Activated gamma-delta T cell treated with Interleukin-2 at 50 U/mL for 16 hours (primary cell): ENCODE measurements around the gene UBALD1.

Experiments used
- DNase-seq: peaks from one replicate; pipeline ENCODE4 v3.0.0-alpha.2; 2020

The UBALD1 gene

GRCh38 chr16:4614571-4615383 lies at the start of gene UBALD1:
TSS of gene UBALD1 (minus strand) at chr16:4614888. CDS start at chr16:4614797, 91 bp downstream.
- peak; percentile 65 for DNase-seq

DNA sequence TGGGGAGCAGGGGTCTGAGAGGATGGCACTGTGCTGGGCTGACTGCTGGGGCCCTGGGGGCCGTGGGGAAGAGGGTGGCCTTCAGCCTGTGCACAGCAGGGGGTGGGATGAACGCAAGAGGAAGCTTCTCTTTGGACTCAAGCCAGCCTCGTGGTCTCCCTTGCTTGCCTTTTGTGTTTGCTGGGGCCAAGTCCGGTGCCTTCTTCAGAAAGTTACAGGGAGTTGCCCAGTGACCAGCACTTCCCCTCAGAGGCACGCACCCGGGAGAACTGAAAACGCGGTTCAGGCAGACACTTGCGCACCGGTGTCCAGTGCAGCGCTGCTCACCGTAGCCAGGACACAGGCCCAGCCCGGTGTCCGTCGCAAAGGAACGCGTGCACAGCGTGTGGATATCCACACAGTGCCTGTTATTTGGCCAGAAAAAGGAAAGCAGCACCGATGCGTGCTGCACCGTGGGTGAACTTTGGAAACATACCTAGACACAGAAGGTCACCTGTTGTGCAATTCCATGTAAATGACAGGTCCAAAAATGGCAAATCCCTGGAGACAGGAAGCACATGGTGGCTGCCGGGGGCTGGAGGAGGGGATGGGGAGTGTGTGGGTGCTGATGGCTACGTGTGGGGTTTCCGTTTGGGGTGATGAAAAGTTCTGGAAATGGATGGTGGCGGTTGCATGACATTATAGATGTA lies 49.2 kb upstream of the UBALD1 start:
- DNase-seq: no peak

DNA sequence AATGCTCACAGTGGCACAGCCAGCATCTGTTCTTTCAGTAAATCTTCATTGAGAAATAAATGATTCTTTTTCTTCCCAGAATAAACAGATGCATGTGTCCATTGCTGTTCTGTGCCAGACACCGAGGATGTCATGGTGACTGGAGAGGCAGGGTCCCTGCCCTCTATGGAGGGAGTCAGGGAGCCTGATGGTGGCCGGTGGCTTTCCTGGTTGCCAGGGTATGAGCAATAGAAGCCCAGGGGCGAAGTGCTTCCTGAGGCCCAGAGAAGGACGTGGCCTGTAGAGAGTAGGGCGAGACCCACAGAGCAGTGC lies 48.7 kb upstream of the UBALD1 start:
- no peak for DNase-seq

DNA sequence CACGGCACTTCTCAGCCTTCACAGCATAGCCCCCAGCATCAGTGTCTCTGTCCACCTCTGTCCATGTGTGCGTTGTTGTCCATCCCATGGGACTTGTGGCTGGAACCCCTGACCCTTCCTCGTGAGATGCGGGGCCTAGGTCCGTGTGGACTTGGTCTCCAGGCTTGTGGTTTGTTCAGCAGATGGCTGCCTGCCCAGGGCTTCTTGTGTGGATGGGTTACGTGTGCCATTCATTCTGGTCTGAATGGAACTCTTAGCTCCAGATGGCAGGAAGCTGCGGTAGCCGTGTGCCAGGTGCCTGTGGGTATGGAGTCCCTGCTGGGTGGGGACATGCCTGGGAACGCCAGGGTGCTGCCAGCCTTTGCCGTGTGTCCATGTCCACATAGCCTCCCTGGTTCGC lies 47.0 kb upstream of the UBALD1 start:
- no peak for DNase-seq

- DNase-seq: peak; percentile 72
These were observed 45.8 kb upstream of the UBALD1 start for GRCh38 chr16:4660454-4661007.

GRCh38 chr16:4659363-4660353 lies 45.0 kb upstream of the UBALD1 start:
- DNase-seq: no peak

DNA sequence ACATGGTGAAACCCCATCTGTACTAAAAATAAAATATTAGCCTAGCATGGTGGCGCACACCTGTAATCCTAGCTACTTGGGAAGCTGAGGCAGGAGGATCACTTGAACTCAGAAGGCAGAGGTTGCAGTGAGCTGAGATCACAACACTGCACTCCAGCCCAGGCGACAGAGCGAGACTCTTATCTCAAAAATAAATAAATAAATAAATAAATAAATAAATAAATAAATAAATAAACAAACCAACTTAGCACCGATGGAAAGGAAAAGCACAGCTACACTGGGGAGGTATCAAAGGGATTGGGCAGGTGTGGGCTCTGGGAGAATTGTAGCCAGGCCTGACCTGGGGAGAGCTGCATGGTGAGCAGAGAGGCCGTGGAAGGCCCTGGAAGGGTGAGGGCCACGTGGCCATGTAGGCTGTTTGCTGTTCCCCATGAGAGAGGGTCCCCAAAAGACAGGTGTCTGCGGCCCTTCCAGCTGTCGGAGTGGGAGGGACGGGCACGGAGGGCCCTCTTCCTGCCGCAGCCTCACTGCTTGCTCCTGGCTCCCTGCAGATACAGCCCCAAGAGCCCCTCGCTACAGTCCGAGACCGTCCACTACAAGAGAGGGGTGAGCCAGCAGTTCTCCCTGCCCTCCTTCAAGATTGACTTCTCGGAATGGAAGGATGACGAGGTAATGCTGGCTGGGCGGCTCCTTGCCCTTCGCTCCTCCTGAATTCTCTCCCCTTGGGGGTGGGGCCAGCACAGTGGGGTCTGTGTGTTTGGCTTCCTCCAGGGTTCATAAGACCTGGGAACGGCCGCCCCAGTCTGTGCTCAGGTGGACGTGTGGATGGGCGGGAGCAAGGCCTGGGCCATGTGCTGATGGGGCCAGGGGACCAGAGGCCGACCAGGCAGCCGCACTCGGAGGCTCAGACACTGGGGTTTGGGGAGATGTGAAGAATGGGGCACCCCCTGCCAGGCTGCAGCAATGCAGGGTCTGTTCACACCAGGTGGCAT lies 42.3 kb upstream of the UBALD1 start:
- no peak for DNase-seq

GRCh38 chr16:4656221-4656620 lies 41.5 kb upstream of the UBALD1 start:
- no peak for DNase-seq

DNA sequence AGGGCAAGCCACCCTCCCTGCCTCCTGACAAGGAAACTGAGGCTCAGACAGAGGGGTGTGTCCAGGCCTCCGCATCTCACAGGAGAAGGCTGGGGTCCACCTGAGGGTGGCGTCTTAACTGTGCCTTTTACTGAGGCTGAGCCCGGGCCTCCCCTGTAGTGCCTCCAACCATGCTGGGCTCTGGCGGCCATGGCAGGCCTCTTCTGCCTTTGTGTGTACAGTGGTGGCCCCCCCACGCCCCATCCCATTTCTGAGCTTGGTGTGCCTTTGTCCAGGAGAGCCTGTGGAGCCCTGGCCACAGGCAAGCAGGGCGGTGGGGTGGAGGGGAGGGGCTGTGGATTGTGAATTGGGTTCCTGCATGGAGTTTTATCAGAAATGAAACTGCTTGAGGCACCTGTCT lies 41.1 kb upstream of the UBALD1 start:
- no peak for DNase-seq

- DNase-seq: no peak
These were observed 40.4 kb upstream of the UBALD1 start for GRCh38 chr16:4654964-4655590.

GRCh38 chr16:4654011-4654963 lies 39.6 kb upstream of the UBALD1 start:
- DNase-seq: no peak

DNA sequence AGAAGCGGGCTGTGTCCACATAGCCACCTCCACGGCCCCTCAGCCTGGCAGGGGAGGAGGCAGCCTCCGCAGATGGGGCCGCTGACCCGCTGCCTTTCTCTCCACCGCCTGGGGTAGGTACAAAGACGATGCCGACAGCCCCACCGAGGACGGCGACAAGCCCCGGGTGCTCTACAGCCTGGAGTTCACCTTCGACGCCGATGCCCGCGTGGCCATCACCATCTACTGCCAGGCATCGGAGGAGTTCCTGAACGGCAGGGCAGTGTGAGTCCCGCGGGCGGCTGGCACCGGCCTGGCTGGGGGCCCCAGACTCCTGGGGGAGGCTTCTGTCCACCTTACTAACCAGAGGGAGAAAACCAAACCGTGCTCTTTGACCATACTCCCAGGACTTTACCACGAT lies 37.9 kb upstream of the UBALD1 start:
- DNase-seq: no peak

- DNase-seq: no peak
These were observed 37.1 kb upstream of the UBALD1 start for GRCh38 chr16:4651827-4652226.

DNA sequence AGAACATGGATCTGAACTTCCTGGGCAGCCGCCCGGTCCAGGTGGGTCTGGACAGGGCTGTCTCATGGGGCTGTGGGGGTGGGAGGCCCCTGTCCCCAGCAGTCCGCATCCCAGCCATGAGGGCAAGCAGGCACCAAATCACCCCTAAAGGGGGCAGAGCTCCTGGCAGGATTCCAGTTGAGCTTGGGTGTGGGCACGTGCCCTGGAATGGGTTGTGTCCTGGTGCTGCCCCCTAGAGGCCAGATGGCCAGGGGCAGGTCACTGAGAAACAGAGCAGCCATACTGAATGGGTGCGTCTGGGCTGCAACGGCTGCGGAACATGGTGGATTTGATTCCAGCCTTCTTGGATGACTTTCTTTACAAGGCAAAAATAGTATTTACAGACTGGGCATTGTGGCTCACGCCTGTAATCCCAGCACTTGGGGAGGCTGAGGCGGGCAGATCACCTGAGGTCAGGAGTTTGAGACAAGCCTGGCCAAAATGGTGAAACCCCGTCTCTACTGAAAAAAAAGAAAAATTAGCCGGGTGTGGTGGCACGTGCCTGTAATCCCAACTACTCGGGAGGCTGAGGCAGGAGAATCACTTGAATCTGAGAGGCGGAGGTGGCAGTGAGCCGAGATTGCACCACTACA lies 35.9 kb upstream of the UBALD1 start:
- DNase-seq: peak; percentile 64

GRCh38 chr16:4649744-4650442 lies 35.2 kb upstream of the UBALD1 start:
- DNase-seq: no peak

- no peak for DNase-seq
These were observed 34.2 kb upstream of the UBALD1 start for GRCh38 chr16:4648917-4649316.

DNA sequence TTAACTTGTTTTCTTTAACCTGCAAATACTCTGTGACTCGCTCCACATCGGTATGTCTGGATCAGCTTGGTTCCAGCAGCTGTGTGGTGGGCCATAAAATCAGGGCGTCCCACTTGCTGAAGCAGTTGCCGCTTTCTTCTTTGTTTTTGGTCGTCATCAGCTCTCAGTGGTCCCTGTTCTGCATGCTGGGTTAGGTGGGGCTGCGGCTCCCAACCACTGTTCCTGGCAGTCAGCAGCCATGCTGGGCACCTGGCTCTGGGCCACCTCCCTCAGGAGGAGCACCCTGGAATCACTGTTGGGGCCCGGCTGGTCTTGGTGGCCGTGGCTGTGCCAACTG lies 32.9 kb upstream of the UBALD1 start:
- DNase-seq: no peak

- DNase-seq: no peak
These were observed 32.3 kb upstream of the UBALD1 start for GRCh38 chr16:4646773-4647643.
